ENCODE measurements around the gene LMBRD1.

DNA sequence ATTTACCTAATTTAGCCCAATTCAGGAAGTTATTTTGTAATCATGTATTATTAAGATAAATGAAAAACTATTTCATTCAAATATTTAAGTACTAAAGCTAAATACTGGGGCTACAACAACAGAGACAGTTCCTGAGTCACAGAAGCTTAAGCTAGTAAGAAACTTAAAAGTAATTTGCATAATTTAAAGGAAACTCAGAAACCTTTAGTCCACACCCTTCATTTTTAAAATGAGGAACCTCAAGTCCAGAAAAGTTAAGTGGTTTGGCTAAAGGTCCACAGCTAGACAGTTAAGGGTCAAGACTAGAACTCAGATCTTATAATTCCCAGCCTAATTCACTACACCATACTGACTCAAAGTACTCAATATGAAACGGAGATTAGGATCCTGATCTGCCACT is 7.2 kb downstream of the LMBRD1 start:
- TF ChIP-seq NFRKB (IDR thresholded peaks at IDR 0.05) (no peak), BHLHE40 (IDR thresholded peaks at IDR 0.05; ENCODE audit: borderline replicate concordance) (no peak), FOXK2 (IDR thresholded peaks at IDR 0.05) (no peak), ARNT (IDR thresholded peaks at IDR 0.05) (no peak)
- TF ChIP-seq, protein P1, sequence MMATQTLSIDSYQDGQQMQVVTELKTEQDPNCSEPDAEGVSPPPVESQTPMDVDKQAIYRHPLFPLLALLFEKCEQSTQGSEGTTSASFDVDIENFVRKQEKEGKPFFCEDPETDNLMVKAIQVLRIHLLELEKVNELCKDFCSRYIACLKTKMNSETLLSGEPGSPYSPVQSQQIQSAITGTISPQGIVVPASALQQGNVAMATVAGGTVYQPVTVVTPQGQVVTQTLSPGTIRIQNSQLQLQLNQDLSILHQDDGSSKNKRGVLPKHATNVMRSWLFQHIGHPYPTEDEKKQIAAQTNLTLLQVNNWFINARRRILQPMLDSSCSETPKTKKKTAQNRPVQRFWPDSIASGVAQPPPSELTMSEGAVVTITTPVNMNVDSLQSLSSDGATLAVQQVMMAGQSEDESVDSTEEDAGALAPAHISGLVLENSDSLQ (IDR thresholded peaks at IDR 0.05) = no peak
